Stimulated activated CD8-positive, alpha-beta memory T cell treated with anti-CD3 and anti-CD28 coated beads, Interleukin-7, amount 100 ng/mL, for 24 hours (primary cell): ENCODE data around the gene NPR1.
A peak's percentile ranks its signal among the peaks of the same experiment; 100 is the strongest.
"Not testable (repeated sequence)": the region's sequence is repeated elsewhere in the genome, so short reads cannot be mapped to it uniquely, and the experiment has no call there.

Source experiments
- DNase-seq: peaks from one replicate; pipeline ENCODE4 v3.0.0-alpha.2; 2020; ENCODE audit warnings: low read depth

Gene NPR1

DNA sequence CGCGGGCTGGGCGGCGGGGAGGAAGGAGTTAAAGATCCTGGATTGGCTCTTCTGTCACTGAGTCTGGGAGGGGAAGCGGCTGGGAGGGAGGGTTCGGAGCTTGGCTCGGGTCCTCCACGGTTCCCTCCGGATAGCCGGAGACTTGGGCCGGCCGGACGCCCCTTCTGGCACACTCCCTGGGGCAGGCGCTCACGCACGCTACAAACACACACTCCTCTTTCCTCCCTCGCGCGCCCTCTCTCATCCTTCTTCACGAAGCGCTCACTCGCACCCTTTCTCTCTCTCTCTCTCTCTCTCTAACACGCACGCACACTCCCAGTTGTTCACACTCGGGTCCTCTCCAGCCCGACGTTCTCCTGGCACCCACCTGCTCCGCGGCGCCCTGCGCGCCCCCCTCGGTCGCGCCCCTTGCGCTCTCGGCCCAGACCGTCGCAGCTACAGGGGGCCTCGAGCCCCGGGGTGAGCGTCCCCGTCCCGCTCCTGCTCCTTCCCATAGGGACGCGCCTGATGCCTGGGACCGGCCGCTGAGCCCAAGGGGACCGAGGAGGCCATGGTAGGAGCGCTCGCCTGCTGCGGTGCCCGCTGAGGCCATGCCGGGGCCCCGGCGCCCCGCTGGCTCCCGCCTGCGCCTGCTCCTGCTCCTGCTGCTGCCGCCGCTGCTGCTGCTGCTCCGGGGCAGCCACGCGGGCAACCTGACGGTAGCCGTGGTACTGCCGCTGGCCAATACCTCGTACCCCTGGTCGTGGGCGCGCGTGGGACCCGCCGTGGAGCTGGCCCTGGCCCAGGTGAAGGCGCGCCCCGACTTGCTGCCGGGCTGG, at the start of gene NPR1:
Gene NPR1, plus strand, starts transcription at position 170 of the 818 bp plus-strand sequence. Its CDS starts 421 bp downstream, at position 591.
- no peak for DNase-seq

DNA sequence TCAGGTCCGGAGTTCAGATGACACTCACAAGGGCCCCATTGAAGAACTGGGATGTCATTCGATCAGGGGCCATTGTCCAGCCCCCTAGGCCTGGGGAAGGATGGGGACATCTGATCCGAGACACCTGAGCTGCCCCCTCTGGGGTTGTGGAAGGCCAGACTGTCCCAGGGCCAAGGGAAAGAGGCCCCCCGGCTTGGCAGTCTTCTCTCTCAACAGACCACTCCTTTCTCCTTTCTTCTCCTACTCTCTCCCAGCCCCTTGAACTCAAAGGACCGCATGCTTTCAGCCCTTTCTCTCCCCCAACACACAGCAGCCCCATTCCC, 49.2 kb upstream of the NPR1 start:
- no peak for DNase-seq

DNA sequence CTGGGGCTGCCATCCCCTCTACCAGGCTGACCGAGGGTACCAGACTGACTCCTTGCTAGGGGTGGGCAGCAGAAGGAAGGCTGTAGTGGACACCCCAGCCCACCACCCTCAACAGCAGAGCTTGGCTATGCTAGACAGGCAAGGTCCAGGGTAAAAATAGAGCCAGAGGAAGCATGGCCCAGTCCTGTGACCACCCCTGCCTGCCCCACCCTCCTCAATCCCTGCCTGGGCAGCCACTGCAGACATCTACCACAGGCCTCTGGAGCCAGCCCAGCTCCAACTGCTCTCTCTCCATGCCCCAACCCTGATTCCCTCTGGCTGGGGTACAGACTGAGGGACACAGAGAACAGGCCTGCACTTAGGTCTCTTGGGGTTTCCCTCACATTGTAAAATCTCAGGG, 48.5 kb upstream of the NPR1 start:
- no peak for DNase-seq

DNA sequence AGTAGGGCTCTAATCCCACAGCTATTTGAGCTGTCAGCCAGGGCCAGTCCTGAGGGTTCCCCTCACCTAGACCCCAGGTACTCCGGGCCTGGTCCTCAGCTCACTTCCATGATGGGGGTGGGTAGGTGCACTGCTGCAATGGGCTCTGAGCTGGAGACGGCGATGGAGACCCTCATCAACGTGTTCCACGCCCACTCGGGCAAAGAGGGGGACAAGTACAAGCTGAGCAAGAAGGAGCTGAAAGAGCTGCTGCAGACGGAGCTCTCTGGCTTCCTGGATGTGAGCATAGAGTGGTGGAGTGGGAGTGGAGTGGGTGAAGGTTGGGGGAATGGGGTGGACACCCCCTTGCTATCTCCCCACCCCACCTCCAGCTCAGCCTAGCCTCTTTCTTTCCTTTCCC, 48.1 kb upstream of the NPR1 start:
- no peak for DNase-seq

DNA sequence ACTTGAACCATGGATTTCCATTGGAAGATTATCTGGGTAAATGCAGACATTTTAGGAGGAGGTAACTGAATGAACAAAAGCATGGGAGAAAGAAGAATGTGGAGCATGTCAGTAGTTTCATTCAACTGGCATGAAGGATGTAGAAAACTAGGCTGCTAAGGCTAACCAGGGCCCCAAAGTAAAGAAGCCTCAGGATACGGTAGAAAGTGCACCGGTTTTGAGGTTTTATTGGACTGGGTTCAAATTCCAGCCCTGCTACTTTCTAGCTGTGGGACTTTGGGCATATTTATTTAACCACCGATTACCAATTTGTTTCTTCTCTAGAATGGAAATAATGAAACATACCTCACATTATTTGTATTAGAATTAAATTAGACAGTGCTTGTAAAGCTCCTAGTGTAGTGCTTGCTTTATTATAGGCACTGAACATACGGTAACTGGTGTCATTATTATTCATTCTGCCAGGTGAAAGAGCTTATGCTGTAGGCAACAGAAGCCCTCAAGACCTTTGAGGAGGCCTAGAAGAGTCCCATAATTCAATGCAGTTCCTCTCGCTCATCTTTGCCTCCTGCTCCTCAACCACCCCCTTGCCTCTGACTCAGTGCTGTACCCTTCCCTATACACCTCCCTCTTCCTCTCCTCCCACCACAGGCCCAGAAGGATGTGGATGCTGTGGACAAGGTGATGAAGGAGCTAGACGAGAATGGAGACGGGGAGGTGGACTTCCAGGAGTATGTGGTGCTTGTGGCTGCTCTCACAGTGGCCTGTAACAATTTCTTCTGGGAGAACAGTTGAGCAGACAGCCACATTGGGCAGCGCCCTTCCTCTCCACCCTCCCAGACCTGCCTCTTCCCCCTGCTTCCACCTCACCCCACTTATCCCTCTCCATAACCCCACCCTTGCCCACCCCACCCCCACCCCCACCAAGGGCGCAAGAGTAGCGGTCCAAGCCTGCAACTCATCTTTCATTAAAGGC, 47.2 kb upstream of the NPR1 start:
- DNase-seq = no peak

DNA sequence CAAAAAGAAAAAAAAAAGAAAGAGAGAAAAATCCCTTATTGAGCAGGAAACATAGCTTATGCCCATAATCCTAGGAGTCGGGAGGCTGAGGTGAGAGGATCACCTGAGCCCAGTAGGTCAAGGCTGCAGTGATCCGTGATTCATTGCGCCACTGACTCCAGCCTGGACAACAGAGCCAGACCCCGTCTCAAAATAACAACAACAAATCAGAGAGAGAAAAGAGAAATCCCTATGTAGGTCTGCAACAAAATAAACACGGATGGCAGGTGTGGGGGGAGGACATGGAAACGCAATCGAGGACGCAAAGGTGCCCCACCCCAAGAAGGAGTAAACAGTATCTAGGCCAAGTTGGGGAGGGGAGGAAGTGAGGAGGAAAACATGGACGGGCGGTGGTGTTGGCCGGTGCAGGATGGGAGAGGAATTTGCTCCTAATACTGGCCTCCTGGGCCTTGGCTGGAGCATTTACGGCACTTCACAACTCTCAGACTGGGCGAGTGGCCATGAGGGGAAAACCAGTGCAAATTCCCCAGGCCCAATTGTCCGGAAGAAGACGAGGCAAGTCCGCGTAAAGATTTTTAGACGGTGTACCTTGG, 45.2 kb upstream of the NPR1 start:
- DNase-seq = no peak

DNA sequence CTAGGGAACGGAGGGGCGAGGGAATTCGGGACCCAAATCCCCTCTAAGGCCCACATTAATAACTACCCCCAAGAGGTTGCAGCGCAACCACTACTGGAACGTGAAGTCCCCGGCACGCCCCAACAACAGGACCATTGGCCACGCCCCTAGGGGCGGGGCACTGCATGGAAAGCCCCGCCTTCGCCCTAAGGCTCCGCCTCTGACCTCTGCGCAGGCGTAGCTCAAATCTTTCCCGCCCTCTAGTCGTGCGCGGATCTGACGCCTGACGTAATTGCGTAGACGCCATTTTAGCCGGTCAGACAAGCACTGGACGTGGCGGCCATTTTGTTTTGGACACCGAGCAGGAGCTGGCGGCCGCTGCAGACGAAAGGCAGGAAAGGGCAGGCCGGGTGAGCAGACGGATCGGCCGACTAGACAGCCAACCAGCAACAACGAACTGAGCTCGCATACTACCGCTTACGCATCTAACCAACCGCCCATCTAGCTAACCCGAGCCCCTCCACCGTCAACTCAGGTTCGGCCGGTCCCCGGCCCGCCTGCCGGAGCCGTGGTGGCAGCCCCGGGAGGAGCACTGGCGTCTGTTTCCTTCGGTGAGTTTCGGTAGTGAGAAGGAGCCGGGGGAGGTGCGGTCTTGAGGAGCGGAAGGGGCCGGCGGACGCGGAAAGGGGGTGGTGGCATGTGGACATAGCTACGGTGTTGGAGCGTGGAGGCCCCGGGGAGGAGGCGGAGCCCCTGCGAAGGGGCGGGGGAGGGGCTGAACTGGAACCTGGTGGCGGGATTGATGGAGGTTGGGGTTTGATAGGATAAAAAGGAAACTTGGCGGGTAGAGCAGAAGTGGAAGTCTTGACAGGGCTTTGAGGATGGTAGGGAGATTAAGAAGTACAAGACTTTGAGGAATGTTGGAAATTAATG, 44.5 kb upstream of the NPR1 start, which contains the start of gene CHTOP:
Gene CHTOP, plus strand, starts transcription at position 313 of the 912 bp plus-strand sequence. CDS start 2,523 bp downstream, outside the sequence.
- peak; percentile 90 for DNase-seq

DNA sequence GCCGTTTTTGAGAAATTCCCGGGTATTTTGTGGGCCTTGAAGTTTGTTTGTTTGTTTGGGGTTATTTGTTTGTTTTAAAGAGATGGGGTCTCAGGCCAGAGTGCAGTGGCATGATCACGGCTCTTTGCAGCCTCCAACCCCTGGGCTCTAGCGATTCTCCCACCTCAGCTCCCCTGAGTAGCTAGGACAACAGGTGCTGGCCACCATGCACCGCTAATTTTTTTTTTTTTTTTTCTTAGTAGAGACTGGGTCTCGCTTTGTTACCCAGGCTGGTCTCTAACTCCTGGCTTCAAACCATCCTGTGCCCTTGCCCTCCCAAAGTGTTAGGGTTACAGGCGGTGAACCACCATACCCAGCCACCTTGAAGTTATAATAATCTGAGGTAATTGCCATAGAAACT, 42.6 kb upstream of the NPR1 start:
- no peak for DNase-seq

DNA sequence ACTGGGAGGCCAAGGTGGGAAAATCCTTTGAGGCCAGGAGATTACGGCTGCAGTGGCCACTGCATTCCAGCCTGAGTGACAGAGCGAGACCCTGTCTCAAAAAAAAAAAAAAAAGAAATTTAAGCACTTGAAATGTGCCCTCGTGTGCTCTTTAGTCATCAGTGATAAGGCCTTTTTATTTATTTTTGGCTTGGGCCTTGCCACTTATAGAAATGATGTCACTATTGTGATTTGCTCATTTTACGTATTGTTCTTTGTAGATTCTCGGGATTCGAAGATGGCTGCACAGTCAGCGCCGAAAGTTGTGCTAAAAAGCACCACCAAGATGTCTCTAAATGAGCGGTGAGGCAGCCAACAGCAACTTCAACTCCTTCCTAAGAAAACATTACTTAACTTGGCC, 42.2 kb upstream of the NPR1 start:
- DNase-seq = no peak

DNA sequence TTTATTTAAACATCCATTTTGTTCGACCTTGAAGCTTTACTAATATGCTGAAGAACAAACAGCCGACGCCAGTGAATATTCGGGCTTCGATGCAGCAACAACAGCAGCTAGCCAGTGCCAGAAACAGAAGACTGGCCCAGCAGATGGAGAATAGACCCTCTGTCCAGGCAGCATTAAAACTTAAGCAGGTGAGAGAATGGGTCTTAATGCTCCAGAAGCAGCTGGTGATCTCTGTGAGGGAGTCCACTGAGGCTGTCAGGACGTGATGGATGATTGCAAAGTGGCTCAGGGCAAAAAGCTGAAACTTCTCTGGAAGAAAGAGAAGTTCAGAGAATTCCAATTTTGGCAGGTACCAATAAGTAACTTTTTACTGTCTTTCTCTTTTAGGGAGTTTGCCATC, 40.2 kb upstream of the NPR1 start:
- no peak for DNase-seq

DNA sequence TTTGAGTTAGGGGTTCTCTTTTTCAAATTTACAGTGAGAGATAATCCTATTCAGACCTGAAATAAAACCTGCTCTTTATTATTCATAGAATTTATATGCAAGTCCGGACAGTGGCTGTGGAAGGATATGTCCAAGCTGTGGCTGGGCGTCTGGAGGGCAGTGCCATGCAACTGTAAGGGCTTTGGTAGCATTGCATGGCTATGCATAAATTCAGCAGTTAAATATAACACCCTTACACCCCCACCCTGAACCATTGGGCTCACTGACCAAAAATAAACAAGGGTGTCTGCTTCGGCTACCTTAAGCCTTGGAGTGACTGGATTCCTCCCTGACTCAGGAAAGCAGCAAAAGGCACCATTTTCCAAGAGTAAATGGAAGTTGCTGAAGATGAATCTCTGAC, 39.2 kb upstream of the NPR1 start:
- no peak for DNase-seq

DNA sequence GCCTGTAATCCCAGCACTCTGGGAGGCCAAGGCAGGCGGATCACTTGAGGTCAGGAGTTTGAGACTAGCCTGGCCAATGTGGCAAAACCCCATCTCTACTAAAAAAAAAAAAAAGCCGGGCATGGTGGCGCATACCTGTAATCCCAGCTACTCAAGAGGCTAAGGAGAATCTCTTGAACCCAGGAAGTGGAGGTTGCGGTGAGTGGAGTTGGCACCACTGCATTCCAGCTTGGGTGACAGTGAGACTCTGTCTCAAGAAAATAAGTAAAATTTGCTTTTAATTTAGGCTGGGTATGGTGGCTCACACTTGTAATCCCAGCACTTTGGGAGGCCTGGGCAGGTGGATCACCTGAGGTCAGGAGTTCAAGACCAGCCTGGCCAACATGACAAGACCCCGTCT, 38.3 kb upstream of the NPR1 start:
- DNase-seq = not testable (repeated sequence)

DNA sequence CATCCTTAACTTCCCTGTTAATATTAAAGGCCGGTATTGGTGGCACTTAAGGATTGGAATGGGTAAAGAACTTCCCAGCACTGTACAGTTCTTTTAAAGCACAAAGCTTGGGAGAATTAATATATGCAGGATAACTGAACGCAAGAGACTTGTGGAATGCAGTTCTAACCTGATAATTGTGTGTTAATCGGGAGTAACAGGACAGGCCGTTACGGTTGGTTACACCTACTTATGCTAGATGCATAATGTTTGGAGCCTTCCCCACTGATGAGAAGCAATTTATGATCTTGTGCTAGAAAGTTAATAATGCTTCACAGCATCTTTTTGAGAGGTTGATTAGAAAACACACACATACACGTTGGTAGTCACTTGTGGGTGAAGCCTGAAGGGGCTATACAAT, 37.6 kb upstream of the NPR1 start:
- DNase-seq = no peak

DNA sequence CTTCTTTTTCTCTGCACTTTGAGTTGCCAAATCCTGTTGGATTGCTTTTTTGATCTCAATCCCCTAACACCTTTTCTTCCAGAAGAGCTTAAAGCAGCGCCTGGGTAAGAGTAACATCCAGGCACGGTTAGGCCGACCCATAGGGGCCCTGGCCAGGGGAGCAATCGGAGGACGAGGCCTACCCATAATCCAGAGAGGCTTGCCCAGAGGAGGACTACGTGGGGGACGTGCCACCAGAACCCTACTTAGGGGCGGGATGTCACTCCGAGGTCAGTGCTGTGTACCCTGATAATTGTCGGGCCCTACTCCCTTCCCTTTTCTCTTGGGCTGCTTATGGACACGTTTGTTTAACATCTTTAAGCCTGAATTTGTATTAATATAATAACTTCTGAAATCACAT, 36.3 kb upstream of the NPR1 start:
- no peak for DNase-seq

DNA sequence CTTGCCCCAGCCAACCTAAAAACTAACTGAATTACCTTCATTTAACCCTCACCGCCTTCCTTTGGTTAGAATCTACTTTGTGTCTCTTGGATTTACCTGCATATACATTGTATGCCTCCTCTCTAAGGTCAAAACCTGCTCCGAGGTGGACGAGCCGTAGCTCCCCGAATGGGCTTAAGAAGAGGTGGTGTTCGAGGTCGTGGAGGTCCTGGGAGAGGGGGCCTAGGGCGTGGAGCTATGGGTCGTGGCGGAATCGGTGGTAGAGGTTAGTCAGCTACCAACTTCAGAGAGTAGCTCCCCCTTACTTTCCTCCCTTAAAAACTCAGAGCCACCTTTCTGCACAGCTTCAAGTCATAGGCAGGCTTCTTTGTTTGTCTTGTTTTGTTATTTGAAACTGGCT, 35.4 kb upstream of the NPR1 start:
- no peak for DNase-seq

DNA sequence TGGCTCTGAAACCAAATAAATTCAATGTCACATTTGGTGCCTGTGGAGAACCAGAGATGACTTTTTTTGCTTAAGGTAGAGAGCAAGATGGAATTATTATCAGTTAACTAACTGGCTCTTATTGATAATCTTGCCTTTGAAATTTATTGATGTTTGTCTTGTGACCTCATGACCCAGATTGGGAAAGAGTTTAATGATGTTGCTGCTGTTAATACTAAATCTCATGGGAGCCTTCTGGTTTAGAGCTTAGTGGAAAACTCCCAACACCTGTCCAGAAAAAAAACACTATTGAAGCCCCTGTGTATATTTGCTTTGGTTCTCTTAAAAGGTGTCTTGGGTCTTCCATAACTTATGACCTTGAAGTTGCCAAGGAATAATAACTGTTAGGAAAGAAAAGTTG, 34.7 kb upstream of the NPR1 start:
- no peak for DNase-seq

DNA sequence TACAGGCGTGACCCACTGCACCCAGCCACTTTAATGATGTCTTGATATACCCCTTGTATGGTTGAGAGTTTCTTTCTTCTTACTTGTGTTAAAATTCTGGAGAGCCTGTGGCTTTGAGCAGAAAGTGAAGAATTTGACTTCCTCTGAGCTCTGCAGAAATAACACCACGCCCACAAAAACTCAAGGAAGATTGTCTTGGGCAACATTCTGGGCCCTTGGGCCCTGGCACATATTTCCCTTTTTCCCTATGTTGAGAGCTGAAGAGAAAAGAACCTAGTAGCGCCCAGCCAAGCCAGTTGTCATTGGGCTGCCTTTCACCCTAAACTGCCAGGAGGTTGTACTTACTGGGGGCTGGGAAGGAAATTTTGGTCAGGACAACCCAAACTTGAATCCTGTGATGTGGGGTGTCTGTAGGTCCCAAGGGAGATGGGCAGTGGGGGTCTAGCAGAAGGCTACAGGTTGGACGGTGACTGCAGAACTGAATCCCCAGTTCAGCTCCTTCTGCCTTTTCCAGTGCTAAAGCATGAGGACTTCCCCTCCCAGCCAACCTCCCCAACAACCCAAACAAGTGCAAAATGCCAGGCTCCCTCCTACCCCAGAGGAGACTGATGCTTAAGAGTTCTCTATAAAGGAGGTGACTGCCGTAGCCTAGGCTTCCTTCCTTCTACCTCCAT, 31.7 kb upstream of the NPR1 start:
- DNase-seq = no peak

DNA sequence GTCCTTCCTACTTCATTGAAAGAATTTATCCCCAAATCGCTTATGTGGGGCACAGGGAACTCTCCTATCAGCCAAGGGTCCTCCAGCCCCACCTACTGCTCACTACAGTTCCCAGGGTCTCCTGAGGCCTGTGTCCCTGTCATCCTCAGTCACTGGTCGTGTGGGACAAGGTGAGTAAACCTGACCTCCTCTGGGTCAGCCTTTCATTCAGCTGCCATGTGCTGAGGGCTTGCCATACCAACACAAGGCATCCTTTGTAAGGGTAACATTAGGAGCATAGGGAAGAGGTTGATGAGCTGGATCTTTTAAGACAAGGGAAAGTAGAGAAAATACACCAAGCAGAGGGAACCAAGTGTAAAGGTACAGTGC, 31.2 kb upstream of the NPR1 start:
- no peak for DNase-seq

DNA sequence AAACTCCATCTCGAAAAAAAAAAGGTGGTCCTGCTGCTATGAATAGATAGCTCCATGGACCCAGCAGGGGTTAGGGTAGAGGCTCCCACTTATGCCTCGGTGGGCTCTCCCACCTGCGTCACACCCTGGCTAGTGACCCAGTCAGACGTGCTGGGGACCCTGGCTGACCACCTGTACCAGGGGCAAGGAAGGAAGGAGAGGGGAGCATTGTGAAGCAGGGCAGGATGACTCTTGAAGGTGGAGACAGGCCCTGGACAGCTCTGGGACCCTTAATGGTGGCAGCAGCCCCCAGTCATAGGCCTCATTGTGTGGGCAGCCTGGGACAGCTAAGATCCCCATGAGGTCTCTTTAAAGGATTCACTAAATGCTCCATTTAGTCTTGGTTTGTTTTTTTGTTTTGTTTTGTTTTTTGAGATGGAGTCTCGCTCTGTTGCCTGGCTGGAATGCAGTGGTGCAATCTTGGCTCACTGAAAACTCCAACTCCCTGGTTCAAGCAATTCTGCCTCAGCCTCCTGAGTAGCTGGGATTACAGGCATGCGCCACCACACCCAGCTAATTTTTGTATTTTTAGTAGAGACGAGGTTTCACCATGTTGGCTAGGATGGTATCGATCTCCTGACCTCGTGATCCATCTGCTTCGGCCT, 30.4 kb upstream of the NPR1 start:
- no peak for DNase-seq

DNA sequence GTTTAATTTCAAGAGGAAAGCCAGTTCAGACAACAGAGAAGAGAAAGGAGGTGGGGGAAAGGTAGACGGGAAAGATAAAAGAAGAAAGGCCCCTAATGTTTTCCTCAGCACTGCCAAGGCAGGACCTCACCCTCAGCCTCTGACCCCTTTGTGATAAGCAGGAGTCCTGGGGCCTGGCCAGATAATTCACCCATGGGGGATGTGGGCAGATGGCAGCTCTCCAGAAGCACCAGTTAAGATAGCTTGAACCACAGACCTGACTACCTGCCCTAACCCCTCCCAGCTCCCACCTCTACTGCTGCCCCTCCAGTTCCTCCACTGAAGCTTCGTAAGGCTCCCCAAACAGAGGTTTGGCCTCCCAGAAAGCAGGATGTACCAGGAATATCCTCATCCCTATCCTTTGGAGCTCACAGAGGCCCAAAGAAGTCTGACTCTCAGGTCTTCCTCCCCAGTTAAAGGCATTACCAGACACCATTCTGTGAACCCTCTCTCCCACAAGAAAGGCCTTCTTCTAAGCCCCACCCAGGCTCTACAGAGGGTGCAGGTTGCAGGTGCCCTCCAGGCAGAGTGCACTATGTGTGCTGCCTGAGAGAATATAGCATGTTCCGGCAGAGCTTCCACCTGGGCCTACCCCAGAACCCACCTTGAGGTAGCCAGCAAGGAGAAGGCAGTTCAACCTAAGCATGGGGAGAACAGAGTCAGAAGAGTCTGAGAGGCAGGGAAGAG, 29.2 kb upstream of the NPR1 start:
- DNase-seq = no peak
